ENCODE data around the gene ASL. TPM values are rescaled to one million over a fixed set of nuclear protein-coding genes. Genes with fewer than 3 reads are reported as not detected.
"Not testable (repeated sequence)": the region's sequence is repeated elsewhere in the genome, so short reads cannot be mapped to it uniquely, and the experiment has no call there.

ASL gene
- total and polyA plus RNA-seq, 2 donors (not counting 1 experiment from before 2014, with no cell fraction given) = 38.0 to 48.7 TPM

DNA sequence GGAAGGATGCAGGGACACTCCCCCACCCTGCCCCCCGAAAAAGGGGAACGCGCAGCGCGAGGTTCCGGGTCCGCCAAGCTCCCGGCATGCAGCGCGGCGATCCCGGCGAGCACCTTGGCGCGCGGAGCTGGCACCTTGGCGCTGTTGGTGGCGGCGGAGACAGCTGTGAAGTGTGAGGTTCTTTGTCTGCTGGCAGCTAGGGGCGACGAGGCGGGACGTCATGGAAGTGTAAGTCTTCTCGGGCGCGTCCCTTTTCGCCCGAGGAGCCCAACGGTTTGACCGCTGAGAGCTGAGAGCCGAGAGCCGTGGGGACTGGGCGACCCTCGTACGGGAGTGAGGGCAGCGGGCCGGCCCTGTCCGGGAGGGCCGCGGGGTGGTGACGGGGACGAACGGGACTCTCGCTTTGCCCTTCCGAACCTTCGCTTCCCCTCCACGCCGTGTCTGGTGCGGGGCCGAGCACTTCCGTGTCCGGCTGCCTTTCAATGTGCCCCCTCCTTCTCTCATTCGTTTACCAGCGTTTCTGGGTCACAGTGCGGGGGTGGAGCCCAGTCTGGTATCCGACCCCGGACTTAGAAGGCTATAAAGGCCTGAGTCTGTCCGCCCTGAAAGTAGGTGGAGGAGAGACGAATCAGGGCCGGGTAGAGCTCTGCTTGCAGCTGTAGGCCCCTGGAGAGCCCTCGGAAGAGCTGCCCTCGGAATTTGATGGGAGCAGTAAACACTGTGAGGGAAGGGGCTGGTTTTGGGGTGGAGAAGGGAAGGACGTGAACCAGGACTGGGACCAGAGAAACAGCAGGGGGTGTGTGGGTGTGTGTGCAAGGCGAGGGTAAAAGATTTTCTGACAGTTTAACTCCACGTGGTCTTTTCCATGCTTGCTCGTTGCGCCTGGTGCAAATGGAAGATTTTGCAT lies 39.4 kb downstream of the ASL start, which contains the start of gene CRCP:
CRCP (plus strand) TSS at position 105 of the 907 bp plus-strand sequence; CDS start at position 221, 116 bp downstream.
- H3K9me3 ChIP-seq (ENCODE audit: control extremely low read depth in 1 of 3, control insufficient read depth in 2 of 3, insufficient read depth in 1 of 3, low read length in 2 of 3) = no peaks in the 10 kb centered on the region
- H3K27me3 ChIP-seq (replicated peaks in 1 of 4; ENCODE audit: control extremely low read depth in 1 of 4, control insufficient read depth in 3 of 4, insufficient read depth in 4 of 4, low read length in 3 of 4) = no peaks in the 10 kb centered on the region
- peak; percentile 89 for ATAC-seq (ENCODE audit: low read depth)
- Mint-ChIP-seq H3K4me3 (peak within 1 kb of the TSS; percentile 99), H3K27me3 (no peaks in the 10 kb centered on the region), H3K4me1 (peaks cover 43% of the 10 kb centered on the region), H3K9me3 (ENCODE audit: insufficient read depth) (no peaks in the 10 kb centered on the region), H3K27ac (peak within 1 kb of the TSS; percentile 99)
- H3K79me2 ChIP-seq (ENCODE audit: control insufficient read depth, insufficient read depth, low read length) = peaks cover 68% of the 10 kb centered on the region
- peaks cover 0 to 6% of the 10 kb centered on the region in 2 experiments for H3K36me3 ChIP-seq (replicated peaks in 1 of 2; ENCODE audit: control extremely low read depth in 1 of 2, control insufficient read depth in 1 of 2, extremely low read depth in 1 of 2, insufficient read depth in 2 of 2, low read length in 1 of 2)
- peaks cover 42% of the 10 kb centered on the region for H4K20me1 ChIP-seq (ENCODE audit: control insufficient read depth, insufficient read depth, low read length, poor library complexity, severe bottlenecking)
- peak within 1 kb of the TSS; percentile 92 to 98 for H3K27ac ChIP-seq (ENCODE audit: low read length in 2 of 2)
- CTCF ChIA-PET = interaction anchor here (0.6 to 2.0 kb wide), 6 partner anchors 15 to 134 kb away, joined by 3 to 5 read pairs (median 3); partner anchors contain the start of genes ASL and TPST1
- intact Hi-C loops (cut with micrococcal nuclease) = loop anchor here (1.0 to 10.0 kb wide), 5 partner anchors 40 to 1187 kb away; partner anchors contain the start of genes ASL, SBDS, TPST1 and TYW1
- H3K4me2 ChIP-seq (replicated peaks; ENCODE audit: low read depth, low read length, poor library complexity, severe bottlenecking) = peak within 1 kb of the TSS; percentile 77
- H3K9ac ChIP-seq (ENCODE audit: low read length) = peak within 1 kb of the TSS; percentile 100
- under 1% methylated on average over 62 of the region's 67 CpGs for WGBS (ENCODE audit: insufficient coverage)
- DNase-seq = peak; percentile 91
- peaks cover 15 to 23% of the 10 kb centered on the region in 2 donors for H3K4me1 ChIP-seq (ENCODE audit: control insufficient read depth in 2 of 2, insufficient read depth in 2 of 2, low read length in 2 of 2)
- peak within 1 kb of the TSS; percentile 71 to 99 (median 88) for H3K4me3 ChIP-seq (ENCODE audit: control extremely low read depth in 1 of 5, extremely low read depth in 1 of 5, insufficient read depth in 1 of 5, low read depth in 2 of 5, low read length in 4 of 5)
- TF ChIP-seq, protein P1, sequence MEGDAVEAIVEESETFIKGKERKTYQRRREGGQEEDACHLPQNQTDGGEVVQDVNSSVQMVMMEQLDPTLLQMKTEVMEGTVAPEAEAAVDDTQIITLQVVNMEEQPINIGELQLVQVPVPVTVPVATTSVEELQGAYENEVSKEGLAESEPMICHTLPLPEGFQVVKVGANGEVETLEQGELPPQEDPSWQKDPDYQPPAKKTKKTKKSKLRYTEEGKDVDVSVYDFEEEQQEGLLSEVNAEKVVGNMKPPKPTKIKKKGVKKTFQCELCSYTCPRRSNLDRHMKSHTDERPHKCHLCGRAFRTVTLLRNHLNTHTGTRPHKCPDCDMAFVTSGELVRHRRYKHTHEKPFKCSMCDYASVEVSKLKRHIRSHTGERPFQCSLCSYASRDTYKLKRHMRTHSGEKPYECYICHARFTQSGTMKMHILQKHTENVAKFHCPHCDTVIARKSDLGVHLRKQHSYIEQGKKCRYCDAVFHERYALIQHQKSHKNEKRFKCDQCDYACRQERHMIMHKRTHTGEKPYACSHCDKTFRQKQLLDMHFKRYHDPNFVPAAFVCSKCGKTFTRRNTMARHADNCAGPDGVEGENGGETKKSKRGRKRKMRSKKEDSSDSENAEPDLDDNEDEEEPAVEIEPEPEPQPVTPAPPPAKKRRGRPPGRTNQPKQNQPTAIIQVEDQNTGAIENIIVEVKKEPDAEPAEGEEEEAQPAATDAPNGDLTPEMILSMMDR (IDR thresholded peaks at IDR 0.05) = peak; percentile 15
- TF ChIP-seq EZH2 (IDR thresholded peaks at IDR 0.05; ENCODE audit: borderline replicate concordance, insufficient read depth, low read depth, low read length, poor library complexity, severe bottlenecking) = no peak
- peak within 1 kb of the TSS; percentile 94 for H2AFZ ChIP-seq (ENCODE audit: insufficient read depth, low read depth, low read length, poor library complexity, severe bottlenecking)
- POLR2A ChIA-PET = interaction anchor here (0.7 to 1.3 kb wide), 6 partner anchors 39 to 880 kb away, joined by 3 to 8 read pairs (median 6); partner anchors contain the start of genes ASL, RABGEF1 and SBDS

DNA sequence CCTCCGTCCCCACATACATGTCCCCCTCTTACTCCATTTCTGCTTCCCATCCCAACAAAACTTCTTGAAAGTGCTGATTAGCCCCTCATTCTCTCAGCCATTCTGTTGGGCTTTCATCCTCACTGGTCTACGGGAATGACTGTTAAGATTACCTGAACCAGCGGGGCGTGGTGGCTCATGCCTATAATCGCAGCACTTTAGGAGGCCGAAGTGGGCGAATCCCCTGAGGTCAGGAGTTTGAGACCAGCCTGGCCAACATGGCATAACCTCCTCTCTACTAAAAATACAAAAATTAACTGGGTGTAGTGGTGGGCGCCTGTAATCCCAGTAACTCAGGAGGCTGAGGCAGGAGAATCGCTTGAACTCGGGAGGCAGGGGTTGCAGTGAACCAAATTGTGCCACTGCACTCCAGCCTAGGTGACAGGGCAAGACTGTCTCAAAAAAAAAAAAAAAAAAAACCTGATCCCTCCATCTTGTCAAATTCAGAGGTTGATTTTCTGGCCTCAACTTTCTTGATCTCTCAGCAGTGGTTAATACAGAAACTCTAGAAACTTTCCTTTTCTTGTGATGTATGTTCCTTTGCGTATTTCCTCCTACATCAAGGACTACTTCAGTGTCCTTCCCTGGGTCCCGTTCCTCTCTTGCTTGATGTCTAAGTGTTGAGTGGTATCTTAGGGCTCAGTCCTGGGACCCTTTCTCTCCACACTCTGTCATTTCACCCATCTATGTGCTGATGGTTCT lies 41.2 kb downstream of the ASL start:
- H3K4me2 ChIP-seq (replicated peaks; ENCODE audit: low read depth, low read length, poor library complexity, severe bottlenecking); H3K27me3 Mint-ChIP-seq; H3K36me3 ChIP-seq (replicated peaks in 1 of 2; ENCODE audit: control extremely low read depth in 1 of 2, control insufficient read depth in 1 of 2, extremely low read depth in 1 of 2, insufficient read depth in 2 of 2, low read length in 1 of 2); H3K9ac ChIP-seq (ENCODE audit: low read length); ATAC-seq (ENCODE audit: low read depth); H3K27me3 ChIP-seq (replicated peaks in 1 of 4; ENCODE audit: control extremely low read depth in 1 of 4, control insufficient read depth in 3 of 4, insufficient read depth in 4 of 4, low read length in 3 of 4); POLR2A ChIA-PET; H3K9me3 ChIP-seq (ENCODE audit: control extremely low read depth in 1 of 3, control insufficient read depth in 2 of 3, insufficient read depth in 1 of 3, low read length in 2 of 3); H3K4me3 ChIP-seq (ENCODE audit: control extremely low read depth in 1 of 5, extremely low read depth in 1 of 5, insufficient read depth in 1 of 5, low read depth in 2 of 5, low read length in 4 of 5); H2AFZ ChIP-seq (ENCODE audit: insufficient read depth, low read depth, low read length, poor library complexity, severe bottlenecking); H3K9me3 Mint-ChIP-seq (ENCODE audit: insufficient read depth); DNase-seq; CTCF ChIA-PET: not testable (repeated sequence)
- Mint-ChIP-seq H3K27ac (peak overlapping the region; percentile 13), H3K4me3 (peak overlapping the region; percentile 71), H3K4me1 (peaks cover 47% of the 10 kb centered on the region)
- Histone ChIP-seq H3K4me1 (ENCODE audit: control insufficient read depth in 2 of 2, insufficient read depth in 2 of 2, low read length in 2 of 2) (peaks cover 15 to 23% of the 10 kb centered on the region in 2 donors), H4K20me1 (ENCODE audit: control insufficient read depth, insufficient read depth, low read length, poor library complexity, severe bottlenecking) (peaks cover 51% of the 10 kb centered on the region), H3K79me2 (ENCODE audit: control insufficient read depth, insufficient read depth, low read length) (peaks cover 82% of the 10 kb centered on the region), H3K27ac (ENCODE audit: low read length in 2 of 2) (peak overlapping the region in 1 of 2 donors; percentile 1)
- intact Hi-C loops (cut with micrococcal nuclease) = loop anchor here (5.0 to 10.0 kb wide), 3 partner anchors 365 to 1185 kb away; partner anchors contain the start of genes SBDS and TYW1
- WGBS (ENCODE audit: insufficient coverage) = 92% methylated on average over 6 of the region's 12 CpGs

Data from B cell (primary cell).